Neural crest cell (in vitro differentiated cells): ENCODE data around the gene SLC25A18. TPM values are rescaled to one million over a fixed set of nuclear protein-coding genes. Genes with fewer than 3 reads are reported as not detected.
"Not testable (repeated sequence)": the region's sequence is repeated elsewhere in the genome, so short reads cannot be mapped to it uniquely, and the experiment has no call there.

ENCODE experiments used
- DNase-seq: peaks from one replicate; pipeline ENCODE4 v3.0.0; 2021; ENCODE audit warnings: low read depth, mixed read lengths, low spot score
- H3K27ac Mint-ChIP-seq: one replicate; pipeline ENCODE4 v1.8.0; 2021; ENCODE audit warnings: mild to moderate bottlenecking, mixed read lengths; ENCODE audit not compliant: unreplicated experiment
- H3K27me3 Mint-ChIP-seq: 2 replicates; pipeline ENCODE4 v1.8.0; 2021; ENCODE audit warnings: low read depth, mild to moderate bottlenecking, mixed read lengths
- H3K36me3 Mint-ChIP-seq: 2 replicates; pipeline ENCODE4 v1.8.0; 2021; ENCODE audit warnings: low read depth, mild to moderate bottlenecking, mixed read lengths
- H3K4me1 Mint-ChIP-seq: 2 replicates; pipeline ENCODE4 v1.8.0; 2021; ENCODE audit warnings: mixed read lengths
- H3K4me3 Mint-ChIP-seq: one replicate; pipeline ENCODE4 v1.8.0; 2021; ENCODE audit warnings: mild to moderate bottlenecking, mixed read lengths
- H3K9me3 Mint-ChIP-seq: 2 replicates; pipeline ENCODE4 v1.8.0; 2021; ENCODE audit warnings: mixed read lengths
- total RNA-seq: library from RNA; stranded (reverse); gene quantifications from 2 replicates; pipeline ENCODE4 v1.2.1, GENCODE V29; 2021
- TF ChIP-seq, protein P1 (sequence below): fragments of 200-600 bp; sonication (generic); conservative IDR thresholded peaks from 2 replicates; pipeline ENCODE4 v1.5.0; 2021; ENCODE audit warnings: antibody characterized with exemption, mild to moderate bottlenecking

The SLC25A18 gene
- total RNA-seq, 1 donor from 2014 or later: 0.86 TPM

DNA sequence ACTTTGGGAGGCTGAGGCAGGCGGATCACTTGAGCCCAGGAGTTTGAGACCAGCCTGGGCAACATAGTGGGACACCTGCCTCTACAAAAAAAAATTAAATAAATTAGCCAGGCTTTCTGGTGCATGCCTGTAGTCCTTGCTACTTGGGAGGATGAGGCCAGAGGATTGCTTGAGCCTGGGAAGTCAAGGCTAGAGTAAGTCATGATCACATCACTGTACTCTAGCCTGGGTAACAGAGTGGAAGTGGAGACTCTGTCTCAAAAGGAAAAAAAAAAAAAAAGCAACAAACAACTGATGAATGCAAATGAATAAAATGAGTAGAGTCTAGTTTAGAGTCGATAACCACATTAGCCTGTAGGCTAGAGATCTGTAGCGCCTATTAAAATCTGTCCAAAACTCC is 71.4 kb downstream of the SLC25A18 start:
- TF ChIP-seq, protein P1, sequence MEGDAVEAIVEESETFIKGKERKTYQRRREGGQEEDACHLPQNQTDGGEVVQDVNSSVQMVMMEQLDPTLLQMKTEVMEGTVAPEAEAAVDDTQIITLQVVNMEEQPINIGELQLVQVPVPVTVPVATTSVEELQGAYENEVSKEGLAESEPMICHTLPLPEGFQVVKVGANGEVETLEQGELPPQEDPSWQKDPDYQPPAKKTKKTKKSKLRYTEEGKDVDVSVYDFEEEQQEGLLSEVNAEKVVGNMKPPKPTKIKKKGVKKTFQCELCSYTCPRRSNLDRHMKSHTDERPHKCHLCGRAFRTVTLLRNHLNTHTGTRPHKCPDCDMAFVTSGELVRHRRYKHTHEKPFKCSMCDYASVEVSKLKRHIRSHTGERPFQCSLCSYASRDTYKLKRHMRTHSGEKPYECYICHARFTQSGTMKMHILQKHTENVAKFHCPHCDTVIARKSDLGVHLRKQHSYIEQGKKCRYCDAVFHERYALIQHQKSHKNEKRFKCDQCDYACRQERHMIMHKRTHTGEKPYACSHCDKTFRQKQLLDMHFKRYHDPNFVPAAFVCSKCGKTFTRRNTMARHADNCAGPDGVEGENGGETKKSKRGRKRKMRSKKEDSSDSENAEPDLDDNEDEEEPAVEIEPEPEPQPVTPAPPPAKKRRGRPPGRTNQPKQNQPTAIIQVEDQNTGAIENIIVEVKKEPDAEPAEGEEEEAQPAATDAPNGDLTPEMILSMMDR: no peak
- Mint-ChIP-seq H3K36me3 (no peaks in the 10 kb centered on the region), H3K27me3 (no peaks in the 10 kb centered on the region), H3K4me3 (peak overlapping the region; percentile 39), H3K4me1 (peaks cover 17% of the 10 kb centered on the region), H3K9me3 (no peaks in the 10 kb centered on the region), H3K27ac (no peak overlapping the region)
- DNase-seq: no peak

DNA sequence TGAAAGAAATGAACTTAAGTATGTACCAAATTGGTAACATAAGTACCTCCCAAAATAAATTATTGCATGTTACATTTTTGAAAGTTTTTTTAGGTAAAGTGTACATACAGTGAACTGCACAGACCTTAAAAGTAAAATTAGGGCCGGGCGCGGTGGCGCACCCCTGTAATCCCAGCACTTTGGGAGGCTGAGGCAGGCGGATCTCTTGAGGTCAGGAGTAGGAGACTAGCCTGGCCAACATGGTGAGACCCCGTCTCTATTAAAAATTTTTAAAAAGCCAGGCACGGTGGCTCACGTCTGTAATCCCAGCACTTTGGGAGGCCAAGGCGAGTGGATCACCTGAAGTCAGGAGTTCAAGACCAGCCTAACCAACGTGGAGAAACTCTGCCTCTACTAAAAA is 73.6 kb downstream of the SLC25A18 start:
- not testable (repeated sequence) for H3K4me3 Mint-ChIP-seq, H3K27me3 Mint-ChIP-seq, H3K27ac Mint-ChIP-seq, H3K36me3 Mint-ChIP-seq, H3K9me3 Mint-ChIP-seq, DNase-seq
- H3K4me1 Mint-ChIP-seq: peaks cover 21% of the 10 kb centered on the region

DNA sequence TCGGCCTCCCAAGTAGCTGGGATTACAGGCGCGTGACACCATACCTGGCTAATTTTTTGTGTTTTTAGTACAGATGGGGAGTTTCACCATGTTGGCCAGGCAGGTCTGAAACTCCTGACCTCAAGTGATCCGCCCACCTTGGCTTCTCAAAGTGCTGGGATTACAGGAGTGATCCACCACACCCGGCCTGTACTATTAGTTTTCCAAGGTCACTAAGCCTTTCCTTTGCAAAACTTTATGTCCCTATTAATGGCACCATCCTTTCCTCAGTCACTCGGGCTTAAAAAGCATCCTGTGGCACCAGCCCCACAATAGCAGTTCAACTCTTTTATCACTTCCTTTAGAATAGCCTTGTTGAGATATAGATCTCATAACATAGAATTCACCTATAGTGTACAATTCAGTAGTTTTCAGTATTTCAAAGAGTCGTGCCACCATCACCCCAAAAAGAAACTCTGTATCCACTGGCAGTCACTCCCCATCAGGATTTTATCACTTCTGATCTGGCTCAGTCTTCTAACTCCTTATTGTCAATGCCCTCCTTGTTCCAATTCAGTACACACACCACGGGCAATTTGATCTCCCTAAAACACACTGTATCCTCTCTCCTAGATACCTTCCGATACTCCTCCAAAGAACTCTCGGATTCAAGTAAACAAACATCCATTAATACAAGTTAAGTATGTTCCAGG is 74.3 kb downstream of the SLC25A18 start:
- peak overlapping the region; percentile 90 for H3K4me3 Mint-ChIP-seq
- H3K4me1 Mint-ChIP-seq: peaks cover 21% of the 10 kb centered on the region
- peak overlapping the region; percentile 92 for H3K27ac Mint-ChIP-seq
- H3K27me3 Mint-ChIP-seq: no peaks in the 10 kb centered on the region
- H3K36me3 Mint-ChIP-seq: peaks cover 3% of the 10 kb centered on the region
- DNase-seq: no peak
- TF ChIP-seq, protein P1: no peak
- H3K9me3 Mint-ChIP-seq: no peaks in the 10 kb centered on the region

GRCh38 chr22:17638182-17638431 is 74.8 kb downstream of the SLC25A18 start:
- no peak for DNase-seq
- Mint-ChIP-seq H3K9me3 (no peaks in the 10 kb centered on the region), H3K27ac (peak overlapping the region; percentile 92), H3K27me3 (no peaks in the 10 kb centered on the region), H3K36me3 (peaks cover 3% of the 10 kb centered on the region), H3K4me3 (peak overlapping the region; percentile 90), H3K4me1 (peaks cover 21% of the 10 kb centered on the region)
- TF ChIP-seq, protein P1: no peak

DNA sequence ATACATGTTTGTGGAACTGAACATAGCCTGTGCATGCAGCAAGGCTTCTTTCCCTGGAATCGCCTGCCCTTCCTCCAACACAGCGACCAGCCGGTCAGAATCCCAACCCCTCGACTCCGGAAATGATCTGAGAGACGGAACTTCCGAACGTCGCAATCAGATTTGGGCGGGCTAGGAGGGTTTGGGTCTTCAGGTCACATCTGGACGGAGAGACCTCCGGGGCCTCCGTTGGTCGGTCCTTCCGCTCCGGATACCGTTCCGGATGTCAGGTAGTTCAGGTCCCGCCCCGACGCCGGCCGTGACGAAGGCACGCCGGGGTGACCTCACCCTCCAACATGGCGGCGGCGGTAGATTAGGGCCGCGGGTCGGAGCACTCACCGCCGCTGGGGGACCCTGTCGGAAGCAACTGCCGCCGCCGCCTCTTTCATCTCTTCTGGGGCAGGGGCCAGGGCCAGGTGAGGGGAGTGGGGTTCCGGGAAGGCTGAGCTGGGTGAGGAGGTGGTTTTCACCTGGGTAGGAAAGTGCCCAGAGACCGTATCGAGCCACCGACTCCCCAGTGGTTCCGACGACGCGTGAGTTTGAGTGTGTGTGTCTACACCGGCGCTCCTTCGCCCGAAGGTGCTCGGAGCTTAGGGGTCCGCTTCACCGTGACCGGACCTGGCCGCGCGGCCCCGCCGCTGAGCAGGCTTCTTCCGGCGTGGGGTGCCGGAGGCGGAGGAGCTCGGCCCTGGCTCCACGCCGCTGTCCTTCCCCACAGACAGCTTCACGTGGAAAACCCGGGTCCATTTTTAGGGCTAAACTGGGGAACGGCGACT is 75.3 kb downstream of the SLC25A18 start, which contains the start of gene BCL2L13:
Gene BCL2L13 (plus strand): TSS at position 326 of the 815 bp plus-strand sequence. CDS start 16,955 bp downstream, outside the sequence.
- Mint-ChIP-seq H3K27me3 (no peaks in the 10 kb centered on the region), H3K4me1 (peaks cover 21% of the 10 kb centered on the region), H3K9me3 (no peaks in the 10 kb centered on the region), H3K36me3 (peaks cover 3% of the 10 kb centered on the region), H3K4me3 (peak within 1 kb of the TSS; percentile 90), H3K27ac (peak within 1 kb of the TSS; percentile 92)
- DNase-seq: peak; percentile 76
- TF ChIP-seq, protein P1: peak; percentile 17

DNA sequence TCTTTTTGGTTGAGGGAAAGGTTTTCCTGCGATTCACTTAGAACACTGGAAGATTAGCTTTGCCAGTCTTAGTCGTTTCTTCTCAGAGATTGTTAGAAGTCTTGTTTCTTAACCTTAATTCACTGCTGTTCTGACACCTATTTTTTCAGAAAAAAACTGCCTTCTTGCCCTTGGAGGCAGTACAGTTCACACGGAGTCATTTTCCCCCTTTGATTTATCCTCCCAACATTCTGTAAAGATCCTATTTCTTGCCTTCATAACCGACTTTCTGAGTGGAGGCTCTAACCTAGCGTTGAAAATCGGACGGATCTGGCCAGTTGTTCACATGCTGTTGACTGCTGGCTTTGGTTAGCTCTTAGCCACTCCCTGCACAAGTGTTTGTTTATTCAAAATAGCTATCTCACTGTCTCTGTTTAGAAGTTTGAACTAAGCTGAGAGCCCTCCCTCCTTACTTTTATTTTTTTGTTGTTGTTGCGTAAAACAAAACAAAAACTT is 76.0 kb downstream of the SLC25A18 start:
- peak overlapping the region; percentile 90 for H3K4me3 Mint-ChIP-seq
- H3K27ac Mint-ChIP-seq: peak overlapping the region; percentile 92
- DNase-seq: peak; percentile 3
- TF ChIP-seq, protein P1: no peak
- peaks cover 21% of the 10 kb centered on the region for H3K4me1 Mint-ChIP-seq
- H3K36me3 Mint-ChIP-seq: peaks cover 3% of the 10 kb centered on the region
- H3K9me3 Mint-ChIP-seq: no peaks in the 10 kb centered on the region
- H3K27me3 Mint-ChIP-seq: no peaks in the 10 kb centered on the region
